Osteoblast (primary cell): ENCODE measurements around the gene CHST15. TPM values are rescaled to one million over a fixed set of nuclear protein-coding genes. Genes with fewer than 3 reads are reported as not detected.

Experiments
- DNase-seq: peaks from one replicate; pipeline ENCODE4 v3.0.0; 2011; ENCODE audit warnings: low spot score, mixed read lengths; ENCODE audit not compliant: insufficient read length; ENCODE audit errors: missing footprints
- H2AFZ ChIP-seq: 2 replicates; pipeline ENCODE4 v1.6.0; 2011; ENCODE audit warnings: mild to moderate bottlenecking, low read length
- H3K27ac ChIP-seq: 2 replicates; pipeline ENCODE4 v1.5.1; 2011; ENCODE audit warnings: mild to moderate bottlenecking, low read depth, low read length, moderate library complexity
- H3K27me3 ChIP-seq: 2 replicates; pipeline ENCODE4 v1.6.0; 2012; ENCODE audit warnings: mild to moderate bottlenecking, control low read depth, inconsistent platforms, low read length, moderate library complexity; ENCODE audit not compliant: insufficient read depth
- H3K36me3 ChIP-seq: 2 replicates; pipeline ENCODE4 v1.5.1; 2011; ENCODE audit warnings: mild to moderate bottlenecking, low read length, control low read depth, moderate library complexity; ENCODE audit not compliant: insufficient read depth
- H3K4me1 ChIP-seq: 2 replicates; pipeline ENCODE4 v1.5.1; 2011; ENCODE audit warnings: mild to moderate bottlenecking, low read length, control low read depth, moderate library complexity; ENCODE audit not compliant: insufficient read depth
- H3K4me2 ChIP-seq: 2 replicates; pipeline ENCODE4 v1.6.0; 2011; ENCODE audit warnings: mild to moderate bottlenecking, low read length; ENCODE audit not compliant: insufficient read depth
- H3K4me3 ChIP-seq: fragments of 200-600 bp; sonication (generic); 3 replicates; pipeline ENCODE4 v1.5.1; 2012; ENCODE audit warnings: mild to moderate bottlenecking, low read length, inconsistent platforms; ENCODE audit not compliant: insufficient read depth
- H3K79me2 ChIP-seq: 2 replicates; pipeline ENCODE4 v1.6.0; 2012; ENCODE audit warnings: mild to moderate bottlenecking, low read length, control low read depth, inconsistent platforms; ENCODE audit not compliant: insufficient read depth
- H3K9me3 ChIP-seq: 2 replicates; pipeline ENCODE4 v1.5.1; 2011; ENCODE audit warnings: low read depth, low read length, control low read depth
- H4K20me1 ChIP-seq: 2 replicates; pipeline ENCODE4 v1.6.0; 2012; ENCODE audit warnings: mild to moderate bottlenecking, low read length, control low read depth; ENCODE audit not compliant: insufficient read depth
- total RNA-seq: library from RNA; depleted of rRNA; stranded (reverse); fragments of >200 nt; gene quantifications from 2 replicates; pipeline ENCODE4 v1.2.3, GENCODE V29; 2012
- TF ChIP-seq, protein P1 (sequence below): IDR thresholded peaks from 2 replicates; pipeline ENCODE4 v1.5.1; 2011; ENCODE audit warnings: mild to moderate bottlenecking, low read depth, low read length, moderate library complexity; ENCODE audit errors: extremely low read depth

The CHST15 gene
- total RNA-seq, 1 donor = 22.8 TPM

DNA sequence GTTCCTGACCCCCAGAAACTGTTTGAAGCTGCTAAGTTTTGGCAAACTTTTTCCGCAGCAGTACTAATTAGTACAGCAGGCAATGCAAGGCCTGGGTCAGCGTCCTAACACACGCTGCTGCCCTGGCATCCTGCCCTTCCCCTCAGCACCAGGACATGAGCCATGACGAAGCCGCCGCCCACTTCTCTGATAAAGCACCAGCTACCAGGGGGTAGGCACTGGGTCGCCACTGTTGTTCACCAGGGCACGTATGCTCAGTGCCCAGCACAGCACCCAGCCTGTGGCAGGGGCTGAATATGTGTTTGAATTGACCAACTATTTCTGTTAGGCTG, 59.5 kb downstream of the CHST15 start:
- no peaks in the 10 kb centered on the region for H3K36me3 ChIP-seq
- TF ChIP-seq, protein P1, sequence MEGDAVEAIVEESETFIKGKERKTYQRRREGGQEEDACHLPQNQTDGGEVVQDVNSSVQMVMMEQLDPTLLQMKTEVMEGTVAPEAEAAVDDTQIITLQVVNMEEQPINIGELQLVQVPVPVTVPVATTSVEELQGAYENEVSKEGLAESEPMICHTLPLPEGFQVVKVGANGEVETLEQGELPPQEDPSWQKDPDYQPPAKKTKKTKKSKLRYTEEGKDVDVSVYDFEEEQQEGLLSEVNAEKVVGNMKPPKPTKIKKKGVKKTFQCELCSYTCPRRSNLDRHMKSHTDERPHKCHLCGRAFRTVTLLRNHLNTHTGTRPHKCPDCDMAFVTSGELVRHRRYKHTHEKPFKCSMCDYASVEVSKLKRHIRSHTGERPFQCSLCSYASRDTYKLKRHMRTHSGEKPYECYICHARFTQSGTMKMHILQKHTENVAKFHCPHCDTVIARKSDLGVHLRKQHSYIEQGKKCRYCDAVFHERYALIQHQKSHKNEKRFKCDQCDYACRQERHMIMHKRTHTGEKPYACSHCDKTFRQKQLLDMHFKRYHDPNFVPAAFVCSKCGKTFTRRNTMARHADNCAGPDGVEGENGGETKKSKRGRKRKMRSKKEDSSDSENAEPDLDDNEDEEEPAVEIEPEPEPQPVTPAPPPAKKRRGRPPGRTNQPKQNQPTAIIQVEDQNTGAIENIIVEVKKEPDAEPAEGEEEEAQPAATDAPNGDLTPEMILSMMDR = no peak
- H3K9me3 ChIP-seq = no peaks in the 10 kb centered on the region
- peak overlapping the region; percentile 24 for H3K4me2 ChIP-seq
- H3K4me3 ChIP-seq = no peak overlapping the region
- H3K27ac ChIP-seq = no peak overlapping the region
- no peaks in the 10 kb centered on the region for H3K79me2 ChIP-seq
- H3K27me3 ChIP-seq = no peaks in the 10 kb centered on the region
- no peak overlapping the region for H2AFZ ChIP-seq
- peaks cover 13% of the 10 kb centered on the region for H3K4me1 ChIP-seq
- peak; percentile 30 for DNase-seq
- H4K20me1 ChIP-seq = no peaks in the 10 kb centered on the region

DNA sequence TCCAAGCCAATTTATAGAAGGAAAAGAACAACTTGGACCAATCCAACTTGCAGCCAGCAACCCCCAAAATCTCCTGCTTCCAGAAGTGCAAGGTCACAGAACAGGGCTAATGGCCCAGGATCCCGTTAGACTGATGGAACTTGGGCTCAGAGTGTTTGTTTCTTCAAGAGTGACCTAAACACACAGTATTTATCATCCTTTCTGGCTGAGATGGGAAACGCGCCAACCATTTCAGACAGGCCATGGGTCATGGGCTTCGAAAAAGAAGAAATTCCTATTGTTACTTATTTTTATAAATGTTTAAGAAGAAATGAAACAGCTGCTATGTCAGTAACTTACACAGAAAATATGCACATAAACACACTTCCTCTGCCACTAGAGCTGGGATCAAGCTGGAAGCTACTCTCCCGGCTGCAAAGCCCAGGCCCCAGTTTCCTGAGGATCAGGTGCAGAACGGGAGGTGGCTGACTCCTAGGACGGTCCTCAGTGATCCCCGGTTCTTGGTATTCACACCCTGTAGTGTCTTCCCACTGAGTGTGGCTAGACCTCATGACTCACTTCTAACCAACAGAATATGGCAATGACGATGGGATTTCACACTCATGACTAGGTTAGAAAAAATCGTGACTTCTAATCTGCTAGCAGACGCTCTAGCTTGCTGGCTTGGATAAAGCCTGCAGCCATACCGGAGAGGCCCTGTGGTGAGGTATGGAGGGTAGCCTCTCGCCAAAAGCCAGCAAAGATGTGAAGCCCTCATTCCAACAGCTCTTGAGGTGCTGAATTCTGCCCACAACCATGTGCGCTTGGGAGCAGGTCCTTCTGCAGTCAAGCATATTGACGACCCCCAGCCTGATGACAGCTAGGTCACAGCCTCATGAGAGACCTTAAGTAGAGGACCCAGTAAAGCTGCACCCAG, 60.2 kb downstream of the CHST15 start:
- DNase-seq = peak; percentile 97
- Histone ChIP-seq H3K27ac (no peak overlapping the region), H3K4me1 (peaks cover 13% of the 10 kb centered on the region)

DNA sequence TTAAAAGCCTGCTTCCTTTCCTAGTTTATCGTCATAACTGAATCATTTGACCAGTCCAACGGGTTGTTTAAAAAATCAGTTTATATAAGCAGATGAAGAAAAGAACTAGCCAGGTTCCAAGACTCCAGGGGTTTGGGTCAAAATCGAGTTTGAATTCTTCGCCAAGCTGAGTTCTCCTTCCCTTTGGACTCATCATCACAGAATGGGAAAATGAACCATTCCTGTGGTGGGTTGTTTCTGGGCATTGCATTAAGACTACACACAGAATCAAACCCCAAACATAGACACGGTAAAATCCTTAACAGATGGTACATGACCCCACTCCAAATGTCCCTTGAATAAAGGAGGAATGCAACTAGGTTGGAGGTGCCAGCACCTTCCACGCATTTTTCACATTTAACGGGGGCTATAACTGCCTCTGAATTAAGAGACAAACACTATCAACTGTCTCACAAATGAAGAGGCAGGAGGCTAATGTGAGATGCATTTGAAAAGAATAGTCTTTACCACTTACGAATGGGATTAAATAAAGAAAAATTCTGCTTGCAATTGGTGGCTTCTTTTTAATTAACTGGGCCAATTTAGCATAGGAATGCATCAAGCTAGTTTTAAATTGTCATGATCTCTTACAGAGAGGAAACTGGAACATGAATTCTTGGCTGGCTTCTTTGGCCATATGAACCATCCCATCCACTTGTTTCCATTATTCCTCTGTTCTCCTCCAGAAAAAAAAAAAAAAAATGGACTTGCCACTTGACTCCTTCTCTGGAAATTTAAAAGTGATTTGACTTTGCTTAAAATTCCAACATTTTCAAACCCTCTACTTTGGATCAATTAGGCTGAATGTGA, 61.1 kb downstream of the CHST15 start:
- no peak for DNase-seq
- TF ChIP-seq, protein P1 = no peak
- H4K20me1 ChIP-seq = no peaks in the 10 kb centered on the region
- no peak overlapping the region for H3K27ac ChIP-seq
- H3K4me2 ChIP-seq = no peak overlapping the region
- H3K4me1 ChIP-seq = peaks cover 13% of the 10 kb centered on the region
- no peaks in the 10 kb centered on the region for H3K36me3 ChIP-seq
- H2AFZ ChIP-seq = no peak overlapping the region
- no peaks in the 10 kb centered on the region for H3K27me3 ChIP-seq
- H3K79me2 ChIP-seq = no peaks in the 10 kb centered on the region
- H3K9me3 ChIP-seq = no peaks in the 10 kb centered on the region
- no peak overlapping the region for H3K4me3 ChIP-seq

More for the DNA sequence above, 60.2 kb downstream of the CHST15 start:
- Histone ChIP-seq H3K9me3 (no peaks in the 10 kb centered on the region), H3K4me3 (no peak overlapping the region), H3K36me3 (no peaks in the 10 kb centered on the region), H4K20me1 (no peaks in the 10 kb centered on the region), H3K4me2 (peak overlapping the region; percentile 24), H3K79me2 (no peaks in the 10 kb centered on the region), H3K27me3 (no peaks in the 10 kb centered on the region), H2AFZ (no peak overlapping the region)
- TF ChIP-seq, protein P1 = no peak
